Endothelial cell (in vitro differentiated cells): ENCODE measurements around the gene PFDN1. TPM values are rescaled to one million over a fixed set of nuclear protein-coding genes. Genes with fewer than 3 reads are reported as not detected.

Experiments
- DNase-seq: peaks from one replicate; pipeline ENCODE4 v3.0.0; 2021; ENCODE audit warnings: low spot score
- H3K27ac Mint-ChIP-seq: one replicate; pipeline ENCODE4 v1.8.0; 2021; ENCODE audit warnings: mixed read lengths, inconsistent platforms; ENCODE audit not compliant: unreplicated experiment
- H3K27me3 Mint-ChIP-seq: one replicate; pipeline ENCODE4 v1.8.0; 2021; ENCODE audit warnings: mild to moderate bottlenecking, moderate library complexity, mixed read lengths, inconsistent platforms; ENCODE audit not compliant: unreplicated experiment
- H3K36me3 Mint-ChIP-seq: one replicate; pipeline ENCODE4 v1.8.0; 2021; ENCODE audit warnings: mild to moderate bottlenecking, low read depth, mixed read lengths, inconsistent platforms; ENCODE audit not compliant: unreplicated experiment
- H3K4me1 Mint-ChIP-seq: one replicate; pipeline ENCODE4 v1.8.0; 2021; ENCODE audit warnings: mild to moderate bottlenecking, mixed read lengths, inconsistent platforms; ENCODE audit not compliant: unreplicated experiment
- H3K4me3 Mint-ChIP-seq: one replicate; pipeline ENCODE4 v1.8.0; 2021; ENCODE audit warnings: mild to moderate bottlenecking, mixed read lengths, inconsistent platforms; ENCODE audit not compliant: unreplicated experiment
- H3K9me3 Mint-ChIP-seq: one replicate; pipeline ENCODE4 v1.8.0; 2021; ENCODE audit warnings: mixed read lengths, inconsistent platforms; ENCODE audit not compliant: unreplicated experiment
- total RNA-seq: library from RNA; stranded (reverse); fragmentation: NEBNext Ultra II Directional; extraction: Animal tissue kit (Norgen Biotek cat#: 25700); gene quantifications from one replicate; pipeline ENCODE4 v1.2.1, GENCODE V29; 2021; ENCODE audit not compliant: unreplicated experiment
- TF ChIP-seq, protein P1 (sequence below): fragments of 200-600 bp; sonication (generic); IDR thresholded peaks from one replicate; pipeline ENCODE4 v1.5.0; 2021; ENCODE audit warnings: antibody characterized with exemption; ENCODE audit not compliant: unreplicated experiment

PFDN1 gene
- total RNA-seq, 1 donor from 2014 or later: 86.2 TPM

DNA sequence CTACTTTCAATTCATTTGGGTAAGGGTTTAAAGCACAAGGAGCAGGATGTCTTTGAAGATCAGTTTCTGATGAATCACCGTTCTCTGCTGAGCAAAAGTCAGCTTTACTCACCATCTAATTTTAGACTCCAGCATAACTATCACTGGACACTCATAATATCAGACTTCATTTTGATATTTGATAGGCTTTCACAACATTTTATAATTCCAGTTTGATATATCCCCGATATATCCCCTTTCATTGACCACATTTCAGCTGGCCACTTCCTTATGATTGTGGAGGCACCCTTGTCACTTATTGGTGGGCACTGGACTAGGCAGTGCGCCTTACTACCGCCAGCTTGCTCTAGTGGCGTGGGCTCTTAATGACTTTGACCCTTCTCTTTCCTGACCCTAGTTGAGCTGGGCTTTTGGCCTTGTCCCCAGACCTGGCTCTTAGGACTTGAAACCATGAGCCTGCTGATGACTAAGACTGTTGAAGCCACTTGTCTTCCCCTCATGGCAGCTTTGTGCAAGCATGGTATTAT lies 81.1 kb downstream of the PFDN1 start:
- Mint-ChIP-seq H3K9me3 (no peaks in the 10 kb centered on the region), H3K36me3 (peaks cover 9% of the 10 kb centered on the region), H3K27ac (no peak overlapping the region), H3K27me3 (peaks cover 8% of the 10 kb centered on the region), H3K4me1 (peaks cover 12% of the 10 kb centered on the region), H3K4me3 (no peak overlapping the region)
- no peak for DNase-seq
- TF ChIP-seq, protein P1, sequence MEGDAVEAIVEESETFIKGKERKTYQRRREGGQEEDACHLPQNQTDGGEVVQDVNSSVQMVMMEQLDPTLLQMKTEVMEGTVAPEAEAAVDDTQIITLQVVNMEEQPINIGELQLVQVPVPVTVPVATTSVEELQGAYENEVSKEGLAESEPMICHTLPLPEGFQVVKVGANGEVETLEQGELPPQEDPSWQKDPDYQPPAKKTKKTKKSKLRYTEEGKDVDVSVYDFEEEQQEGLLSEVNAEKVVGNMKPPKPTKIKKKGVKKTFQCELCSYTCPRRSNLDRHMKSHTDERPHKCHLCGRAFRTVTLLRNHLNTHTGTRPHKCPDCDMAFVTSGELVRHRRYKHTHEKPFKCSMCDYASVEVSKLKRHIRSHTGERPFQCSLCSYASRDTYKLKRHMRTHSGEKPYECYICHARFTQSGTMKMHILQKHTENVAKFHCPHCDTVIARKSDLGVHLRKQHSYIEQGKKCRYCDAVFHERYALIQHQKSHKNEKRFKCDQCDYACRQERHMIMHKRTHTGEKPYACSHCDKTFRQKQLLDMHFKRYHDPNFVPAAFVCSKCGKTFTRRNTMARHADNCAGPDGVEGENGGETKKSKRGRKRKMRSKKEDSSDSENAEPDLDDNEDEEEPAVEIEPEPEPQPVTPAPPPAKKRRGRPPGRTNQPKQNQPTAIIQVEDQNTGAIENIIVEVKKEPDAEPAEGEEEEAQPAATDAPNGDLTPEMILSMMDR: no peak

- peaks cover 5% of the 10 kb centered on the region for H3K27me3 Mint-ChIP-seq
- TF ChIP-seq, protein P1: no peak
- no peaks in the 10 kb centered on the region for H3K9me3 Mint-ChIP-seq
- H3K27ac Mint-ChIP-seq: no peak overlapping the region
- peaks cover 6% of the 10 kb centered on the region for H3K36me3 Mint-ChIP-seq
- H3K4me1 Mint-ChIP-seq: peaks cover 12% of the 10 kb centered on the region
- H3K4me3 Mint-ChIP-seq: no peak overlapping the region
- DNase-seq: no peak
Observed at GRCh38 chr5:140220698-140221064, 82.2 kb downstream of the PFDN1 start.

- H3K27me3 Mint-ChIP-seq: peaks cover 5% of the 10 kb centered on the region
- no peak overlapping the region for H3K4me3 Mint-ChIP-seq
- DNase-seq: no peak
- H3K4me1 Mint-ChIP-seq: peaks cover 14% of the 10 kb centered on the region
- TF ChIP-seq, protein P1: no peak
- peaks cover 6% of the 10 kb centered on the region for H3K36me3 Mint-ChIP-seq
- H3K9me3 Mint-ChIP-seq: no peaks in the 10 kb centered on the region
- H3K27ac Mint-ChIP-seq: no peak overlapping the region
Observed at GRCh38 chr5:140220032-140220697, 82.7 kb downstream of the PFDN1 start.

GRCh38 chr5:140219068-140219991 lies 83.6 kb downstream of the PFDN1 start:
- Mint-ChIP-seq H3K9me3 (no peaks in the 10 kb centered on the region), H3K36me3 (peaks cover 6% of the 10 kb centered on the region), H3K4me1 (peaks cover 14% of the 10 kb centered on the region), H3K27me3 (peaks cover 5% of the 10 kb centered on the region), H3K27ac (no peak overlapping the region), H3K4me3 (no peak overlapping the region)
- TF ChIP-seq, protein P1: no peak
- DNase-seq: no peak
